Measurements from ENCODE around the gene ATF7IP2. TPM values are rescaled to one million over a fixed set of nuclear protein-coding genes. Genes with fewer than 3 reads are reported as not detected.

Gene ATF7IP2
- total RNA-seq, 1 experiment from 2014 or later: 22.8 TPM

- H3K9me3 Mint-ChIP-seq: no peaks in the 10 kb centered on the region
- no peak overlapping the region for H3K27ac Mint-ChIP-seq
- H3K27me3 Mint-ChIP-seq (ENCODE audit: low read depth): no peaks in the 10 kb centered on the region; the same call in 1 of the 2 replicates
- POLR2A ChIA-PET: no interaction called here
- H3K4me3 Mint-ChIP-seq: no peak overlapping the region
- DNase-seq (ENCODE audit: low spot score): no peak
- no peak for ATAC-seq
- no peaks in the 10 kb centered on the region for H3K4me1 Mint-ChIP-seq
- CTCF ChIA-PET: interaction anchor here (0.7 to 1.4 kb wide), 3 partner anchors 9 to 213 kb away, joined by 3 to 4 read pairs (median 3); no protein-coding TSS in a partner anchor
- no peaks in the 10 kb centered on the region for H3K36me3 Mint-ChIP-seq
- TF ChIP-seq GRHL2 (CRISPR knock-in tag; IDR thresholded peaks at IDR 0.05; ENCODE audit: insufficient replicate concordance, severe bottlenecking) (no peak), TEAD4 (CRISPR knock-in tag; IDR thresholded peaks at IDR 0.05) (no peak), EMX1 (CRISPR knock-in tag; IDR thresholded peaks at IDR 0.05) (no peak), FOXP1 (CRISPR knock-in tag; IDR thresholded peaks at IDR 0.05; ENCODE audit: borderline replicate concordance) (no peak)
These were observed 144.8 kb downstream of the ATF7IP2 start for GRCh38 chr16:10530685-10531084.

GRCh38 chr16:10531582-10531981 is 145.7 kb downstream of the ATF7IP2 start:
- ChIA-PET POLR2A (no interaction called here), CTCF (no interaction called here)
- H3K27me3 Mint-ChIP-seq (ENCODE audit: low read depth): no peaks in the 10 kb centered on the region
- H3K9me3 Mint-ChIP-seq: no peaks in the 10 kb centered on the region
- no peak for ATAC-seq
- H3K27ac Mint-ChIP-seq: no peak overlapping the region
- H3K36me3 Mint-ChIP-seq: no peaks in the 10 kb centered on the region
- no peak for DNase-seq (ENCODE audit: low spot score)
- no peak overlapping the region for H3K4me3 Mint-ChIP-seq
- TF ChIP-seq NFE2L1 (CRISPR knock-in tag; IDR thresholded peaks at IDR 0.05): no peak
- TF ChIP-seq CTCF (IDR thresholded peaks at IDR 0.05): no peak
- TF ChIP-seq TCF7 (CRISPR knock-in tag; IDR thresholded peaks at IDR 0.05; ENCODE audit: low read depth): no peak
- TF ChIP-seq ELF4 (CRISPR knock-in tag; IDR thresholded peaks at IDR 0.05; ENCODE audit: low read depth): no peak
- no peaks in the 10 kb centered on the region for H3K4me1 Mint-ChIP-seq

Other genes with a start within 250 kb of the ATF7IP2 start
- gene GRIN2A, start 203.6 kb upstream of the ATF7IP2 start, total RNA-seq (2021): 3.5 to 4.5 TPM (median 4.0 TPM) in 3 replicates
- gene EMP2, start 194.5 kb downstream of the ATF7IP2 start, total RNA-seq (2021): 15.2 to 16.7 TPM (median 16.4 TPM) in 3 replicates